ENCODE data around the gene STX18.

Gene STX18

DNA sequence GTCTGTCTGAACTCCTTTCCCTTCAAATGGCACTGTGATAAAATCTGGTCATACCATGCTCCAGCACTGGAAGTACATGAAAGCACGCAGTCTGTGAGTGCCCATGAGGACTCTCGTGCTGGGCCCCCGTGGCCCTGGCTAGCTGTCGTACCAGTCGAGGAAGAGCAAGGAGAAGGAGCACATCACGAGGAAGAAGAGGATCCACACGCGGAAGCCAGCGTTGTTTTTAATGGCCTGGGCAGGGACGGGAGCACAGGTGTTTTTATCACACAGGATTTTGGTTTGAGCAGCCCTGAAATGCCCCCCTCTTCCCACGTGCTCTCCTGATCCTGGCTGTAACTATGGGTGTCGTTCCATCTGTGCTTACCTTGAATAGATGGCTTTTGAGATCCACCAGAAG is 122.0 kb downstream of the STX18 start:
- H3K27ac ChIP-seq (ENCODE audit: low read depth, low read length) = no peak overlapping the region
- no peaks in the 10 kb centered on the region for H3K27me3 ChIP-seq (ENCODE audit: control insufficient read depth in 5 of 5, insufficient read depth in 4 of 5, low read length in 5 of 5)
- H3K9ac ChIP-seq (ENCODE audit: low read length in 5 of 5) = no peak overlapping the region
- H3K36me3 ChIP-seq (ENCODE audit: control insufficient read depth in 5 of 5, insufficient read depth in 5 of 5, low read length in 5 of 5) = peaks cover 0 to 84% (median 72%) of the 10 kb centered on the region in 5 donors
- H3K4me3 ChIP-seq (ENCODE audit: low read depth in 1 of 5, low read length in 5 of 5) = no peak overlapping the region
- H3K4me1 ChIP-seq (ENCODE audit: control insufficient read depth in 5 of 5, insufficient read depth in 5 of 5, low read length in 5 of 5) = no peaks in the 10 kb centered on the region
- peaks cover 0 to 6% (median 2%) of the 10 kb centered on the region in 5 donors for H3K9me3 ChIP-seq (ENCODE audit: control insufficient read depth in 5 of 5, low read length in 5 of 5)

- peaks cover 0 to 73% (median 63%) of the 10 kb centered on the region in 5 donors for H3K36me3 ChIP-seq (ENCODE audit: control insufficient read depth in 5 of 5, insufficient read depth in 5 of 5, low read length in 5 of 5)
- no peak overlapping the region for H3K4me3 ChIP-seq (ENCODE audit: low read depth in 1 of 5, low read length in 5 of 5)
- no peaks in the 10 kb centered on the region for H3K27me3 ChIP-seq (ENCODE audit: control insufficient read depth in 5 of 5, insufficient read depth in 4 of 5, low read length in 5 of 5)
- H3K9me3 ChIP-seq (ENCODE audit: control insufficient read depth in 5 of 5, low read length in 5 of 5) = peaks cover 0 to 6% (median 2%) of the 10 kb centered on the region in 5 donors
- H3K4me1 ChIP-seq (ENCODE audit: control insufficient read depth in 5 of 5, insufficient read depth in 5 of 5, low read length in 5 of 5) = no peaks in the 10 kb centered on the region
- H3K9ac ChIP-seq (ENCODE audit: low read length in 5 of 5) = no peak overlapping the region
- no peak overlapping the region for H3K27ac ChIP-seq (ENCODE audit: low read depth, low read length)
Observed at GRCh38 chr4:4418676-4419390, 123.0 kb downstream of the STX18 start.

GRCh38 chr4:4417886-4418285 is 124.0 kb downstream of the STX18 start:
- Histone ChIP-seq H3K27me3 (ENCODE audit: control insufficient read depth in 5 of 5, insufficient read depth in 4 of 5, low read length in 5 of 5) (no peaks in the 10 kb centered on the region), H3K4me3 (ENCODE audit: low read depth in 1 of 5, low read length in 5 of 5) (no peak overlapping the region), H3K4me1 (ENCODE audit: control insufficient read depth in 5 of 5, insufficient read depth in 5 of 5, low read length in 5 of 5) (no peaks in the 10 kb centered on the region), H3K9me3 (ENCODE audit: control insufficient read depth in 5 of 5, low read length in 5 of 5) (peaks cover 0 to 6% (median 2%) of the 10 kb centered on the region in 5 donors), H3K36me3 (ENCODE audit: control insufficient read depth in 5 of 5, insufficient read depth in 5 of 5, low read length in 5 of 5) (peaks cover 0 to 64% (median 53%) of the 10 kb centered on the region in 5 donors), H3K9ac (ENCODE audit: low read length in 5 of 5) (no peak overlapping the region), H3K27ac (ENCODE audit: low read depth, low read length) (no peak overlapping the region)

DNA sequence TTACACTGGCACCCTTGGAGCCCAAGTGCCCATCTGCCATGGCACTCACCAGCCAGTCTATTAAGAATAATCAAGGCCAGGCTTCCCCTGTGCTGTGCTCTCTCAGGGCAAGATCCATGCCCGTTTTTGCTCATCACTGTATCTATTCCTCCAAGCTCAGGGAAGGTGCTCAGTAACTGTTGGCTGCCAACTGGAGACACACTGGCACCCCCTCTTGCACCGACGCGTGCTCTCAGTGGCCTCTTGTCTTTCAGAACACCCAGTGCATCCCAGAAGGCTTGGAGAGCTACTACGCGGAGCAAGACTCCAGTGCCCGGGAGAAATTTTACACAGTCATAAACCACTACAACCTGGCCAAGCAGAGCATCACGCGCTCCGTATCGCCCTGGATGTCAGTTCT is 124.9 kb downstream of the STX18 start:
- Histone ChIP-seq H3K9me3 (ENCODE audit: control insufficient read depth in 5 of 5, low read length in 5 of 5) (peaks cover 0 to 6% (median 2%) of the 10 kb centered on the region in 5 donors), H3K27ac (ENCODE audit: low read depth, low read length) (no peak overlapping the region), H3K4me1 (ENCODE audit: control insufficient read depth in 5 of 5, insufficient read depth in 5 of 5, low read length in 5 of 5) (no peaks in the 10 kb centered on the region), H3K4me3 (ENCODE audit: low read depth in 1 of 5, low read length in 5 of 5) (no peak overlapping the region), H3K9ac (ENCODE audit: low read length in 5 of 5) (no peak overlapping the region), H3K27me3 (ENCODE audit: control insufficient read depth in 5 of 5, insufficient read depth in 4 of 5, low read length in 5 of 5) (no peaks in the 10 kb centered on the region), H3K36me3 (ENCODE audit: control insufficient read depth in 5 of 5, insufficient read depth in 5 of 5, low read length in 5 of 5) (peaks cover 0 to 57% (median 52%) of the 10 kb centered on the region in 5 donors)

- no peak overlapping the region for H3K27ac ChIP-seq (ENCODE audit: low read depth, low read length)
- H3K9ac ChIP-seq (ENCODE audit: low read length in 5 of 5) = no peak overlapping the region
- no peaks in the 10 kb centered on the region for H3K4me1 ChIP-seq (ENCODE audit: control insufficient read depth in 5 of 5, insufficient read depth in 5 of 5, low read length in 5 of 5)
- no peaks in the 10 kb centered on the region for H3K27me3 ChIP-seq (ENCODE audit: control insufficient read depth in 5 of 5, insufficient read depth in 4 of 5, low read length in 5 of 5)
- H3K36me3 ChIP-seq (ENCODE audit: control insufficient read depth in 5 of 5, insufficient read depth in 5 of 5, low read length in 5 of 5) = peaks cover 0 to 48% (median 45%) of the 10 kb centered on the region in 5 donors
- H3K9me3 ChIP-seq (ENCODE audit: control insufficient read depth in 5 of 5, low read length in 5 of 5) = peaks cover 0 to 6% (median 2%) of the 10 kb centered on the region in 5 donors
- no peak overlapping the region for H3K4me3 ChIP-seq (ENCODE audit: low read depth in 1 of 5, low read length in 5 of 5)
Observed at GRCh38 chr4:4415806-4416805, 125.7 kb downstream of the STX18 start.

GRCh38 chr4:4415107-4415805 is 126.6 kb downstream of the STX18 start:
- Histone ChIP-seq H3K36me3 (ENCODE audit: control insufficient read depth in 5 of 5, insufficient read depth in 5 of 5, low read length in 5 of 5) (peaks cover 0 to 39% (median 36%) of the 10 kb centered on the region in 5 donors), H3K27me3 (ENCODE audit: control insufficient read depth in 5 of 5, insufficient read depth in 4 of 5, low read length in 5 of 5) (peaks cover 0 to under 1% (median 0%) of the 10 kb centered on the region in 5 donors), H3K4me3 (ENCODE audit: low read depth in 1 of 5, low read length in 5 of 5) (no peak overlapping the region), H3K27ac (ENCODE audit: low read depth, low read length) (no peak overlapping the region), H3K4me1 (ENCODE audit: control insufficient read depth in 5 of 5, insufficient read depth in 5 of 5, low read length in 5 of 5) (no peaks in the 10 kb centered on the region), H3K9me3 (ENCODE audit: control insufficient read depth in 5 of 5, low read length in 5 of 5) (peaks cover 0 to 6% (median 2%) of the 10 kb centered on the region in 5 donors), H3K9ac (ENCODE audit: low read length in 5 of 5) (no peak overlapping the region)

DNA sequence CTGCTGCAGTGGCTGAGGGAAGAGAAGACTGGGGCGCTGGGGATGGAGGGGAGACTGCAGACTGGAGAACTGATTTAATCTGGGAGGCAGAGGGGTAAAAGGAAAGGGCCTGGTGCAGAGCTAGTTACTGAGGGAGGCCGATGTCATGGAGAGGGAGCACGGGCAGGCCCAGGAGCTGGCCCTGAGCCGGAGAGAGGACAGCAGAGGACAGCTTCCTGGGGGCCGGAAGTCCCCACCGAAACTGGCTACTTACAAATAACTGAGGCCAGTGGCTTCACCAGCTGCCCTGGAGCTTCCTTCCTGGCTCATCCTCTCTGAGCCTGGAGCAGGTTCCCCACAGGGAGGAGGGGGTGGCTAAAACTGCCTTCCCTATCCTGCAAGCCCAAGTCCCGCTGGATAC is 128.0 kb downstream of the STX18 start:
- Histone ChIP-seq H3K9me3 (ENCODE audit: control insufficient read depth in 5 of 5, low read length in 5 of 5) (peaks cover 0 to 6% (median 2%) of the 10 kb centered on the region in 5 donors), H3K36me3 (ENCODE audit: control insufficient read depth in 5 of 5, insufficient read depth in 5 of 5, low read length in 5 of 5) (peaks cover 0 to 25% (median 22%) of the 10 kb centered on the region in 5 donors), H3K9ac (ENCODE audit: low read length in 5 of 5) (no peak overlapping the region), H3K27me3 (ENCODE audit: control insufficient read depth in 5 of 5, insufficient read depth in 4 of 5, low read length in 5 of 5) (peaks cover 0 to 8% (median 3%) of the 10 kb centered on the region in 5 donors), H3K4me1 (ENCODE audit: control insufficient read depth in 5 of 5, insufficient read depth in 5 of 5, low read length in 5 of 5) (no peaks in the 10 kb centered on the region), H3K4me3 (ENCODE audit: low read depth in 1 of 5, low read length in 5 of 5) (no peak overlapping the region), H3K27ac (ENCODE audit: low read depth, low read length) (no peak overlapping the region)

DNA sequence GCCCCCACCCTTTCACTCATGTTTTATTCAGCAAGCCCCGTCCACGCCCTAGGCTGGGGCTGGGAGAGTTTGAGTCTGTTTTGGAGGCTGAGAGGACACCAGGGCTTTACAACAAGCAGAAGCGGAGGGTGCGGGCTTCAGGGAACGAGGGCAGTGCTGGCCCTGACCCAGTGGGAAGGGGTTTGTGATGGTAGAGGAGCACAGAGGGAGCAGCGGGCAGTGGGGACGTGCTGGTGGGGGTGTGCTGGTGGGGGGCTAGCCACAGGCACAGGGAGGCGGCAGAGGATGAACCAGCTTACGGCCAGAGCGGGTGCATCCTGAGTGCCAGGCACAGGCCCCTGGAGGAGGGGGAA is 128.5 kb downstream of the STX18 start:
- no peak overlapping the region for H3K9ac ChIP-seq (ENCODE audit: low read length in 5 of 5)
- H3K9me3 ChIP-seq (ENCODE audit: control insufficient read depth in 5 of 5, low read length in 5 of 5) = peaks cover 0 to 6% (median 2%) of the 10 kb centered on the region in 5 donors
- peaks cover 0 to 20% (median 17%) of the 10 kb centered on the region in 5 donors for H3K36me3 ChIP-seq (ENCODE audit: control insufficient read depth in 5 of 5, insufficient read depth in 5 of 5, low read length in 5 of 5)
- peaks cover 0 to 10% (median 6%) of the 10 kb centered on the region in 5 donors for H3K27me3 ChIP-seq (ENCODE audit: control insufficient read depth in 5 of 5, insufficient read depth in 4 of 5, low read length in 5 of 5)
- H3K27ac ChIP-seq (ENCODE audit: low read depth, low read length) = no peak overlapping the region
- H3K4me3 ChIP-seq (ENCODE audit: low read depth in 1 of 5, low read length in 5 of 5) = no peak overlapping the region
- no peaks in the 10 kb centered on the region for H3K4me1 ChIP-seq (ENCODE audit: control insufficient read depth in 5 of 5, insufficient read depth in 5 of 5, low read length in 5 of 5)

GRCh38 chr4:4412641-4413372 is 129.0 kb downstream of the STX18 start:
- Histone ChIP-seq H3K27me3 (ENCODE audit: control insufficient read depth in 5 of 5, insufficient read depth in 4 of 5, low read length in 5 of 5) (peaks cover 0 to 13% (median 6%) of the 10 kb centered on the region in 5 donors), H3K4me1 (ENCODE audit: control insufficient read depth in 5 of 5, insufficient read depth in 5 of 5, low read length in 5 of 5) (no peaks in the 10 kb centered on the region), H3K36me3 (ENCODE audit: control insufficient read depth in 5 of 5, insufficient read depth in 5 of 5, low read length in 5 of 5) (peaks cover 0 to 15% (median 14%) of the 10 kb centered on the region in 5 donors), H3K9me3 (ENCODE audit: control insufficient read depth in 5 of 5, low read length in 5 of 5) (peaks cover 0 to 6% (median 2%) of the 10 kb centered on the region in 5 donors), H3K9ac (ENCODE audit: low read length in 5 of 5) (no peak overlapping the region), H3K27ac (ENCODE audit: low read depth, low read length) (no peak overlapping the region), H3K4me3 (ENCODE audit: low read depth in 1 of 5, low read length in 5 of 5) (no peak overlapping the region)
